IMR-90 (cell line): Measurements from ENCODE around the gene ALAS1. TPM values are rescaled to one million over a fixed set of nuclear protein-coding genes. Genes with fewer than 3 reads are reported as not detected.

ENCODE experiments used
- ATAC-seq: fragments of 200-7000 bp; cut with Tn5 transposase; 2 replicates; pipeline ENCODE4 v1.9.1; 2020; ENCODE audit warnings: low read depth, mild to moderate bottlenecking, moderate library complexity
- BruUV-seq: library from RNA; stranded (reverse); fragments of 400-500 nt; replicated peaks from 2 replicates; lab custom pipeline; 2021; lab: Mats Ljungman, UMichigan
- CTCF ChIA-PET: fragments of 300-600 bp; formaldehyde crosslinking; extraction: SDS; loops from one replicate; lab custom pipeline; 2021; ENCODE audit warnings: antibody characterized with exemption; lab: Yijun Ruan, JAX
- POLR2A ChIA-PET: fragments of 300-600 bp; sonication (Branson Sonifier 250); formaldehyde crosslinking; loops from one replicate; lab custom pipeline; 2022; ENCODE audit warnings: antibody characterized with exemption; ENCODE audit not compliant: unreplicated experiment; lab: Charles Lee
- DNase-seq: peaks from one replicate; pipeline ENCODE4 v3.0.0; 2013
- H2AFZ ChIP-seq: replicated peaks from 2 replicates; pipeline ENCODE3; 2013; ENCODE audit warnings: low read length, mild to moderate bottlenecking; ENCODE audit not compliant: poor library complexity
- H2AK5ac ChIP-seq: 2 replicates; pipeline ENCODE4 v1.6.1; 2013; ENCODE audit warnings: low read depth, low read length, inconsistent platforms
- H2AK9ac ChIP-seq: replicated peaks from 2 replicates; pipeline ENCODE3; 2013; ENCODE audit warnings: mild to moderate bottlenecking, low read depth, low read length, moderate library complexity; ENCODE audit not compliant: poor library complexity
- H2BK120ac ChIP-seq: 2 replicates; pipeline ENCODE4 v1.6.1; 2013; ENCODE audit warnings: low read depth, low read length, inconsistent platforms
- H2BK15ac ChIP-seq: 3 replicates; pipeline ENCODE4 v1.6.1; 2013; ENCODE audit warnings: low read depth, low read length, inconsistent platforms
- H2BK20ac ChIP-seq: 2 replicates; pipeline ENCODE4 v1.6.1; 2013; ENCODE audit warnings: low read depth, mild to moderate bottlenecking, inconsistent platforms, low read length, moderate library complexity
- H2BK5ac ChIP-seq: 2 replicates; pipeline ENCODE4 v1.6.1; 2013; ENCODE audit warnings: mild to moderate bottlenecking, low read depth, low read length, inconsistent platforms; ENCODE audit not compliant: poor library complexity, severe bottlenecking
- H3K14ac ChIP-seq: replicated peaks from 2 replicates; pipeline ENCODE4 v1.6.1; 2013; ENCODE audit warnings: low read depth, low read length, inconsistent platforms
- H3K18ac ChIP-seq: 2 replicates; pipeline ENCODE4 v1.6.1; 2013; ENCODE audit warnings: low read depth, low read length, control low read depth
- H3K23ac ChIP-seq: 2 replicates; pipeline ENCODE4 v1.6.1; 2013; ENCODE audit warnings: low read depth, low read length, inconsistent platforms
- H3K27ac ChIP-seq: 2 replicates; pipeline ENCODE4 v1.5.1; 2013; ENCODE audit warnings: mild to moderate bottlenecking, control low read depth, low read length; ENCODE audit not compliant: insufficient read depth
- H3K27me3 ChIP-seq: 2 replicates; pipeline ENCODE4 v1.6.1; 2013; ENCODE audit warnings: low read length; ENCODE audit not compliant: control insufficient read depth, insufficient read depth
- H3K36me3 ChIP-seq: 2 replicates; pipeline ENCODE4 v1.6.1; 2013; ENCODE audit warnings: low read length, mixed read lengths; ENCODE audit not compliant: control insufficient read depth, insufficient read depth
- H3K4ac ChIP-seq: 2 replicates; pipeline ENCODE4 v1.6.1; 2013; ENCODE audit warnings: low read depth, low read length, inconsistent platforms
- H3K4me1 ChIP-seq: 2 replicates; pipeline ENCODE4 v1.6.1; 2013; ENCODE audit warnings: low read length, mixed read lengths; ENCODE audit not compliant: control insufficient read depth, insufficient read depth
- H3K4me2 ChIP-seq: 2 replicates; pipeline ENCODE4 v1.6.1; 2013; ENCODE audit warnings: low read depth, mild to moderate bottlenecking, control low read depth, low read length, moderate library complexity
- H3K4me3 ChIP-seq: 2 replicates; pipeline ENCODE4 v1.5.1; 2013; ENCODE audit warnings: low read depth, mild to moderate bottlenecking, control low read depth, low read length, moderate library complexity; ENCODE audit not compliant: insufficient read depth
- H3K56ac ChIP-seq: 2 replicates; pipeline ENCODE4 v1.6.1; 2013; ENCODE audit warnings: low read length, inconsistent platforms; ENCODE audit not compliant: insufficient read depth; ENCODE audit errors: extremely low read depth
- H3K79me1 ChIP-seq, 2 experiments: 2 replicates each; pipeline ENCODE4 v1.6.1; 2013; ENCODE audit warnings: low read length in 2 of 2, inconsistent platforms in 1 of 2, low read depth in 1 of 2
- H3K9ac ChIP-seq: 2 replicates; pipeline ENCODE4 v1.6.1; 2013; ENCODE audit warnings: low read depth, low read length, control low read depth
- H3K9me1 ChIP-seq: 2 replicates; pipeline ENCODE4 v1.6.1; 2013; ENCODE audit warnings: low read length, inconsistent platforms; ENCODE audit not compliant: insufficient read depth
- H3K9me3 ChIP-seq: 2 replicates; pipeline ENCODE4 v1.6.1; 2013; ENCODE audit warnings: low read length; ENCODE audit not compliant: control insufficient read depth, insufficient read depth
- H4K20me1 ChIP-seq: 2 replicates; pipeline ENCODE4 v1.6.1; 2013; ENCODE audit warnings: low read length, inconsistent platforms; ENCODE audit not compliant: insufficient read depth
- H4K5ac ChIP-seq: 2 replicates; pipeline ENCODE4 v1.6.1; 2013; ENCODE audit warnings: mild to moderate bottlenecking, low read depth, low read length, control low read depth
- H4K8ac ChIP-seq, 2 experiments: 2 replicates each; pipeline ENCODE4 v1.6.1; 2013; ENCODE audit warnings: low read depth in 2 of 2, low read length in 2 of 2, control low read depth in 1 of 2, inconsistent platforms in 1 of 2
- H4K91ac ChIP-seq: 2 replicates; pipeline ENCODE4 v1.6.1; 2013; ENCODE audit warnings: low read depth, low read length, inconsistent platforms; ENCODE audit not compliant: insufficient read depth
- MXI1 ChIP-seq: IDR thresholded peaks from 2 replicates; pipeline ENCODE4 v1.6.1; 2012; ENCODE audit warnings: low read depth, mild to moderate bottlenecking, low read length, moderate library complexity, borderline replicate concordance
- WGBS, 2 experiments: methylation state at CpG; one replicate each; pipeline versions ENCODE4 v1.1.5 to v1.1.7; 2013; ENCODE audit warnings: missing lambda C conversion rate in 2 of 2; ENCODE audit not compliant: insufficient read length in 1 of 2; ENCODE audit errors: extremely low coverage in 2 of 2; 5-methylcytosine and 5-hydroxymethylcytosine counted together
- dilution Hi-C: fragments of 300-500 bp; cut with HindIII; formaldehyde crosslinking; loops from one replicate; pipeline ENCODE4 v1.14.3; 2018; ENCODE audit warnings: low sequenced_read_pairs; ENCODE audit not compliant: unreplicated experiment
- in situ Hi-C: fragments of 300-500 bp; cut with MboI; formaldehyde crosslinking; loops from 3 replicates; pipeline ENCODE4 v1.14.3; 2019; ENCODE audit warnings: low sequenced_read_pairs, inconsistent platforms, mixed read lengths
- intact Hi-C: fragments of 100-400 bp; cut with micrococcal nuclease; formaldehyde crosslinking; loops from 2 replicates; pipeline ENCODE4 v1.10.0; 2022
- polyA plus RNA-seq, 3 experiments: library from polyadenylated mRNA; depleted of rRNA; stranded (reverse); fragments of >200 nt; gene quantifications; 2 replicates each; pipeline ENCODE4 v1.2.3, GENCODE V29; 2012; ENCODE audit warnings: low replicate concordance in 1 of 3
- total RNA-seq: library from RNA; depleted of rRNA; stranded (reverse); fragments of >200 nt; gene quantifications from 2 replicates; pipeline ENCODE4 v1.2.3, GENCODE V29; 2012

The ALAS1 gene
- total and polyA plus RNA-seq, 2 of the 4 experiments (the other 2 are of a cell fraction), result 32.8 to 47.2 TPM

- Histone ChIP-seq H3K36me3 (no peaks in the 10 kb centered on the region), H3K4me2 (no peak overlapping the region), H3K9me1 (peaks cover 3% of the 10 kb centered on the region; the same call in 1 of the 2 replicates), H2BK5ac (no peak overlapping the region), H3K4ac (no peak overlapping the region), H4K5ac (no peak overlapping the region), H2AK9ac (no peak overlapping the region), H2BK20ac (no peak overlapping the region), H3K9me3 (no peaks in the 10 kb centered on the region), H3K4me1 (peaks cover 4% of the 10 kb centered on the region; the same call in 1 of the 2 replicates), H3K9ac (no peak overlapping the region), H3K14ac (no peak overlapping the region), H3K18ac (no peak overlapping the region), H3K27me3 (peaks cover 2% of the 10 kb centered on the region), H3K56ac (no peak overlapping the region), H4K91ac (no peak overlapping the region), H2AFZ (no peak overlapping the region), H3K27ac (no peak overlapping the region), H3K4me3 (no peak overlapping the region), H4K8ac (no peak overlapping the region), H4K20me1 (no peaks in the 10 kb centered on the region), H2BK15ac (no peak overlapping the region), H3K23ac (no peak overlapping the region), H2AK5ac (no peak overlapping the region), H3K79me1 (no peaks in the 10 kb centered on the region), H2BK120ac (no peak overlapping the region)
- BruUV-seq, result no TSS peak
- dilution Hi-C loops (no loop called here), in situ Hi-C loops (no loop called here), intact Hi-C loops (no loop called here)
- ATAC-seq (no peak), DNase-seq (no peak)
- no CpG with 5 or more reads among the region's 6 CpGs for WGBS, 2 experiments
- CTCF ChIA-PET, result no interaction called here
- POLR2A ChIA-PET, result interaction anchor here (0.6 kb wide), 1 partner anchor 68 kb away, joined by 5 read pairs; no protein-coding TSS in a partner anchor
- TF ChIP-seq MXI1, result no peak
Observed at GRCh38 chr3:52185311-52185710, 12.6 kb upstream of the ALAS1 start.
